ENCODE data around the gene NUCB1.
"Not testable (repeated sequence)": the region's sequence is repeated elsewhere in the genome, so short reads cannot be mapped to it uniquely, and the experiment has no call there.

The NUCB1 gene

DNA sequence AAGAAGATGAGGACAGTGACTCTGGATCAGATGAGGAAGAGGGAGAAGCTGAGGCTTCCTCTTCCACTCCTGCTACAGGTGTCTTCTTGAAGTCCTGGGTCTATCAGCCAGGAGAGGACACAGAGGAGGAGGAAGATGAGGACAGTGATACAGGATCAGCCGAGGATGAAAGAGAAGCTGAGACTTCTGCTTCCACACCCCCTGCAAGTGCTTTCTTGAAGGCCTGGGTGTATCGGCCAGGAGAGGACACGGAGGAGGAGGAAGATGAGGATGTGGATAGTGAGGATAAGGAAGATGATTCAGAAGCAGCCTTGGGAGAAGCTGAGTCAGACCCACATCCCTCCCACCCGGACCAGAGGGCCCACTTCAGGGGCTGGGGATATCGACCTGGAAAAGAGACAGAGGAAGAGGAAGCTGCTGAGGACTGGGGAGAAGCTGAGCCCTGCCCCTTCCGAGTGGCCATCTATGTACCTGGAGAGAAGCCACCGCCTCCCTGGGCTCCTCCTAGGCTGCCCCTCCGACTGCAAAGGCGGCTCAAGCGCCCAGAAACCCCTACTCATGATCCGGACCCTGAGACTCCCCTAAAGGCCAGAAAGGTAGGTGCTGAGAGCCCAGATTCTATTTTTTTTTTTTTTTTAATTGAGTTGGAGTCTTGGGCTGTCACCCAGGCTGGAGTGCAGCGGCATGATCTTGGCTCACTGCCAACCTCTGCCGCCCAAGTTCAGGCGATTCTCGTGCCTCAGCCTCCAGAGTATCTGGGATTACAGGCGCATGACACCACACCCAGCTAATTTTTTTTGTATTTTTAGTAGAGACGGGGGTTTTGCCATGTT is 25.6 kb upstream of the NUCB1 start:
- DNase-seq (ENCODE audit: low spot score), result peak; percentile 35

DNA sequence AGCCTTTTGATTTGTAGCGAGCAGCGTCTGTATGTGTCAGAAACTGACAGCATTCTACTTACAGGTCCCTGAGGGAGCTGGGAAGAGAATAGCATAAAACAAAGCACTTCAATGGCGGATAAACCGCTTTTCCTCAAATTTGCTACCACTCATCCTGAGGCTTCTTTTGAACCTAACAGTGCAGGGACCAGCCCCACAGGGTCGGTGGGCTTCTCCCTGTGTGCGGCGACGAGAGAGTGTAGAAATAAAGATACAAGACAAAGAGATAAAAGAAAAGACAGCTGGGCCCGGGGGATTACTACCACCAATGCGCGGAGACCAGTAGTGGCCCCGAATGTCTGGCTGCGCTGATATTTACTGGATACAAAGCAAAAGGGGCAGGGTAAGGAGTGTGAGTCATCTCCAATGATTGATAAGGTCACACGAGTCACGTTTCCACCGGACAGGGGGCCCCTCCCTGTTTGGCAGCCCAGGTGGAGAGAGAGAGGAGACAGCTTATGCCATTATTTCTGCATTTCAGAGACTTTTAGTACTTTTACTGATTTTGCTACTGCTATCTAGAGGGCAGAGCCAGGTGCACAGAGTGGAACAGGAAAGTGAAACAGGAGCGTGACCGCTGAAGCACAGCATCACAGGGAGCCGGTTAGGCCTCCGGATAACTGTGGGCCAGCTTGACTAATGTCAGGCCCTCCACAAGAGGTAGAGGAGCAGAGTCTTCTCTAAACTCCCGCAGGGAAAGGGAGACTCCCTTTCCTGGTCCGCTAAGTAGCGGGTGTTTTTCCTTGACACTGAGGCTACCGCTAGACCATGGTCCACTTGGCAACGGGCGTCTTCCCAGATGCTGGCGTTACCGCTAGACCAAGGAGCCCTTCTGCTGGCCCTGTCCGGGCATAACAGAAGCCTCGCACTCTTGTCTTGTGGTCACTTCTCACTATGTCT is 23.8 kb upstream of the NUCB1 start:
- DNase-seq (ENCODE audit: low spot score), result not testable (repeated sequence)

GRCh38 chr19:48877855-48878195 is 22.3 kb upstream of the NUCB1 start:
- DNase-seq (ENCODE audit: low spot score), result no peak

DNA sequence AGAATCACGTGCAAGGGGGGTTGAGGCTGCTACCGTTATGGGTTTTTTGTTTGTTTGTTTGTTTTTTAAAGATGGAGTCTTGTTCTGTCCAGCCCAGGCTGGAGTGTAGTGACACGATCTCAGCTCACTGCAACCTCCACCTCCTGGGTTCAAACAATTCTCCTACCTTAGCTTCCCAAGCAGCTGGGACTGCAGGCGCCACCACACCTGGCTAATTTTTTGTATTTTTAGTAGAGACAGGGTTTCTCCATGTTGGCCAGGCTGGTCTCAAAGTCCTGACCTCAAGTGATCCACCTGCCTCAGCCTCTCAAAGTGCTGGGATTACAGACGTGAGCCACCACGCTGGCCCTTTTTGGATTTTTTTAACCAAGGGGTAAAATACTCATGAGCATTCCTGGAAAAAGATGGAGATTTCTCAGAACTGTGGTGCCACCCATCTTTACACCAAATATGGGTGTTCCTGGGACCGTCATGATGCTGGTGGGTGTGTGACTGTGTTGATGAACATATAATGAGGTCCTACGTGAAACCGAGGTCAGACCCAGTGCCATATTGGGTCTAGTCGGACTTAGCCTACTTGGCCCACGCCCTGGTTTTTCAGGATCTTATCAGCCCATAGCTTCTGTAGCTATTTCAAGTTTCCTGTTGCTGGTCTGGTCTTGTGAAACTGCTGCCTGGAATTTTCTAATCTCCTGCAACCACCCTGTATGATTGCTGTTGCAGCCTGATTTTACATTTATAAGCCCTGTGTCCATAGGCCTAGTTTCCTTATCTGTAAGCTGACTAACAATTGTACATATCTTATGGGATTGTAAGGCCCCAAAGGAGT is 21.7 kb upstream of the NUCB1 start:
- no peak for DNase-seq (ENCODE audit: low spot score)

DNA sequence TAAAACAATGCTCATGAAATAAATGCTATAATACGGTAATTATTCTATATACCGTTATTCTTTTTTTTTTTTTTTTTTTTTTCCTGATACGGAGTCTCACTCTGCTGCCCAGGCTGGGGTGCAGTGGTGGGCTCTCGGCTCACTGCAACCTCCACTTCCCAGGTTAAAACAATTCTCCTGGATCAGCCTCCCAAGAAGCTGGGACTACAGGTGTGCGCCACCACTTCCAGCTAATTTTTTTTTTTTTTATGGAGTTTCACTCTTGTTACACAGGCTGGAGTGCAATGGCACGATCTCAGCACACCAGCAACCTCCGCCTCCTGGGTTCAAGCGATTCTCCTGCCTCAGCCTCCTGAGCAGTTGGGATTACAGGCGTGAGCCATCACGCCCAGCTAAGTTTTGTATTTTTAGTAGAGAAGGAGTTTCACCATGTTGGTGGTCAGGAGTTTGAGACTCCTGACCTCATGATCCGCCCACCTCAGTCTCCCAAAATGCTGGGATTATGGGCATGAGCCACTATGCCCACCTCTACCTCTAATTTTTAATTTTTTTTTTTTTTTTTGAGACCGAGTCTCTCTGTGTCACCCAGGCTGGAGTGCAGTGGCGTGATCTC is 21.0 kb upstream of the NUCB1 start:
- DNase-seq (ENCODE audit: low spot score), result no peak

- not testable (repeated sequence) for DNase-seq (ENCODE audit: low spot score)
Measured at GRCh38 chr19:48879696-48880095, 20.4 kb upstream of the NUCB1 start.

DNA sequence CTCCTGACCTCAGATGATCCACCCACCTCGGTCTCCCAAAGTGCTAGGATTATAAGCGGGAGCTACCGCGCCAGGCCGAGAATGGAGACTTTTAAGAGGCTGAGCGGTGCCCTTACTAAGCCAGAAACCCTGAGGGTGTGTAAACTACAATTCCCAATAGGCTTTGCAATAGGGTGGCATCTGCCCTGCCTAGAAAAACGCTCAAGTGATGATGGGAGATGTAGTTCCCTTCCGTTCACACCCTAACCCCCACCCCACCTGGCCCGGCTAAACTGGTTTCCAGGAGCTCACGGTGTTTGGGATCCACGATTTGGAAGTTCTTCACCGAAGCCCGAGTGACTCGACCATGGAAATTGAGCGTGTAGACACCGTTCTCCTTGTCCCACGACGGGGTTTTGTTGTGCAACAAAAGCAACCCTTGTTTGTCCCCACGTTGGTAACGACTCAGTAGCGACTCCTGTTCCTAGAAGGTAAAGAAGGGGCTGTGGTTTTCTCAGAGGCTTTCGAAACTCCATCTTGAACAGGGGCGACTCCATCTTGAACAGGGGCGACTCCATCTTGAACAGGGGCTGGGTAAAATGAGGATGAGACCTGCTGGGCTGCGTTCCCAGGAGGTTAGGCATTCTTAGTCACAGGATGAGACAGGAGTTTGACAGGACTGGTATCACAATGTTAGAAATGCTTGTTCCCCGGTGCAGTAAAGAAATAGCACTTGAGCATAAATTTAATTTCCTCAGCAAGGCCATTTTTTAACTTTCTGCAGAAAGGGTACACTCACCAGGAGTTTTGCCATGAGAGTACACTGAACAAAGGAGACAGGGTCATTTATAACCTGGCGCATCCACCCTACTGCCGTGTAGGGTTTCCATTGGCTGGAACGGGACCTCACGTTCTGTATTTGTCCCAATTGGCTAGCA is 18.1 kb upstream of the NUCB1 start:
- peak; percentile 49 for DNase-seq (ENCODE audit: low spot score)

GRCh38 chr19:48883726-48884125 is 16.4 kb upstream of the NUCB1 start:
- no peak for DNase-seq (ENCODE audit: low spot score)

GRCh38 chr19:48887861-48888612 is 12.1 kb upstream of the NUCB1 start:
- DNase-seq (ENCODE audit: low spot score), result no peak

DNA sequence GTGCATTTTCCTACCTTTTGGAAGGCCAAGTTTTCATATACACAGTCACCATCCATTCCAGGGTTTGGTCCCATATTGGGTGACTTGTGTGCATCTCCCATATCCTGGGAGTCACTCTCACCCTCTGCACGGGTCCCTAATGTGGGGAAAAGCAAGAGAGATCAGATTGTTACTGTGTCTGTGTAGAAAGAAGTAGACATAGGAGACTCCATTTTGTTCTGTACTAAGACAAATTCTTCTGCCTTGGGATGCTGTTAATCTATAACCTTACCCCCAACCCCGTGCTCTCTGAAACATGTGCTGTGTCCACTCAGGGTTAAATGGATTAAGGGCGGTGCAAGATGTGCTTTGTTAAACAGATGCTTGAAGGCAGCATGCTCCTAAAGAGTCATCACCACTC is 10.6 kb upstream of the NUCB1 start:
- DNase-seq (ENCODE audit: low spot score), result not testable (repeated sequence)

DNA sequence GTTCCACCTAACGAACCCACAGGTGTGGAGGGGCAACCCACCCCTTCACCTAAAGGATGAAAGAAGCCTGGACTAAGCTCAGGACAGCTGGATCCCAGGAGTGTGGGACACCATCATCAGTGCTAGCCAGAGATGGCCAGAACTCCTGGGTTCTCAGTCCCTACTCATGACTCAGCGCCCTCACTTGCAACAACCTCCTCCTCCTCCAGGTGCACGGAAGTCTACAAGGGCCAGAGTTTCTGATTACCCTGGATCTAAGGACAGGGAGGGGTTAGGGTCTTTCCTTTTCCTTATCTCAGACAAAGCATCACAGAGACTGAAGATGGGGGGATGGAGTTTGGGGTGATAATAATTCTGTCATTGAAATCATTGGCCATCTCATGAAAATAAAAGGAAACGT is 9.6 kb upstream of the NUCB1 start:
- no peak for DNase-seq (ENCODE audit: low spot score)

GRCh38 chr19:48895226-48895625 is 4.9 kb upstream of the NUCB1 start:
- no peak for DNase-seq (ENCODE audit: low spot score)

DNA sequence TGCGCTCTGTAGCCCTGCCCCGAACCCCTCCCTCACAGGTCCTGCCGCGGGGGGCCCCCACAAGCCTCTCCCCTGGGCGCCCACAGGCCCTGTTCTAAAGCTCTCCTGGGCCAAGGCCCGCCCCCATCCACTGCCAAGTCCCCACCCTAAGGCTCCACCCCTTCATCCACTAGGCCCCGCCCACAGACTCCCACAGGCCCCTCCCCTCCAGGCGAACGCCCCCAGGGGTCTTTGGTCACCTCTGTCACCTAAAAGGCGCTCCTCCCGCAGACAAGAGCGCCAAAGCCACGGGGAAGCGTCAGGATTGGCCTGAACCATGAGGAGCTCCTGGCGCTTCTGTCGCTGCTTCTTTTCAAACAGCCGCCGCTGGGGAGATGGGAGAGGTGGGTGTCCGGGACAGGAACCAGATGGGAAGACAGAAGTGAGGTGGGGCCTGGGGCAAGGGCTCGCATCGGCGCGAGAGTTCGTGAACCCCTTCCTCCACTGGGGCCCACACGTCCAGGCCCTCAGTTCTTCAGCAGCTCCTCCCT is 3.9 kb upstream of the NUCB1 start:
- DNase-seq (ENCODE audit: low spot score), result peak; percentile 55

GRCh38 chr19:48897181-48897580 is 2.9 kb upstream of the NUCB1 start:
- DNase-seq (ENCODE audit: low spot score), result no peak

DNA sequence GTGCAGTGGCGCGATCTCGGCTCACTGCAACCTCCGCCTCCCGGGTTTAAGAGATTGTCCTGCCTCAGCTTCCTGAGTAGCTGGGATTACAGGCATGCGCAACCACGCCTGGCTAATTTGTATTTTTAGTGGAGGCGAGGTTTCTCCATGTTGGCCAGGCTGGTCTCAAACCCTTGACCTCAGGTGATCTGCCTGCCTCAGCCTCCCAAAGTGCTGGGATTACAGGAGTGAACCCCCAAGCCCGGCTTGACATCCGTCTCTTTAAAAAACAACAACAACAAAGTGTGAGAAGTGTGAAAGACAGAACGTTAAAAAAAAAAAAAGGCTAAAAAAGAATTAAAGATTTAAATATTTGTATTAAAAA is 744 bp upstream of the NUCB1 start:
- not testable (repeated sequence) for DNase-seq (ENCODE audit: low spot score)

DNA sequence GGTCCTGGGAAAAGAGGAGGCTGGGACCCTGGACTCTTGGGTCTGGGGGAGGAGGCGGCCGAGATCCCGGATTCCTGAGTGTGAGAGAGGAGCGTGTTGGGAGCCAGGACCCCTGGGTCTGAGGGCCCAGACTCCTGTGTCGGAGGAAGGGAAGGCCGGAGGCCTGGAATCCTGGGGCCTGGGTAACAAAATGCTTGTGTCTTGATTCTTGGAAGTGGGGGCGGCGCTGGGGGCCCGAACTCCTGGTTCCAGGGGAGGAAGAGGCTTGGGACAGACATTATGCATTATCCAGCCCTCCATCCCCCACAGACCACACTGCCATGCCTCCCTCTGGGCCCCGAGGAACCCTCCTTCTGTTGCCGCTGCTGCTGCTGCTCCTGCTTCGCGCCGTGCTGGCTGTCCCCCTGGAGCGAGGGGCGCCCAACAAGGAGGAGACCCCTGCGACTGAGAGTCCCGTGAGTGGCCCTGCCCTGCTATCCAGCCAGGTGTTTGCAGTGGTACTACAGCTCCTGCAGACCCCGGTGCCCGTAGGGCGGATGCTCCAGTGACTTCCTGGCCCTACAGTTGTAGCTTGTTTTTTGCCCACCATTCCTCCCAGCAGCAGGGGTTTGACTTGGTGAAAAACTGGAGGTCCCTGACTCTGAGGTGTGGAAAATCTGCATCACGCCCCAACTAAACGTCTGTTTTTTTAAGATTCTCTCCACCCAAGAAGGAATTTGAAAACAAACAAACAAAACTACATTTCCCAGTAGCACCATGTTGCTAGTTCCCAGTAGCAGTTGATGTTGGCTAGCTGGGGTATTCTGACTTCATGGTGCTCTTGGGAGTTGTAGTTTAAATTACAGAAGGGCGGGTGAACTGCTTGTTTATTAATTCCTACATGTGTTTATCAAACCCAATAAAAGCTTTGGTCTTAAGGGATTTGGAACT is 630 bp downstream of the NUCB1 start:
- peak; percentile 19 for DNase-seq (ENCODE audit: low spot score)

- DNase-seq (ENCODE audit: low spot score), result not testable (repeated sequence)
Measured at GRCh38 chr19:48902291-48902690, 2.2 kb downstream of the NUCB1 start.

- not testable (repeated sequence) for DNase-seq (ENCODE audit: low spot score)
Measured at GRCh38 chr19:48903788-48904187, 3.7 kb downstream of the NUCB1 start.

- DNase-seq (ENCODE audit: low spot score), result no peak
Measured at GRCh38 chr19:48905664-48906063, 5.6 kb downstream of the NUCB1 start.

Data from Ammon's horn (tissue), 1 donor.